ENCODE data around the gene CRTAC1. TPM values are rescaled to one million over a fixed set of nuclear protein-coding genes. Genes with fewer than 3 reads are reported as not detected.

The CRTAC1 gene
- total and polyA plus RNA-seq, 12 donors = 0.09 to 1.4 (median 0.48) TPM; not detected in 4

GRCh38 chr10:97836446-97836845 lies 194.0 kb downstream of the CRTAC1 start:
- H3K27me3 ChIP-seq = peaks cover 3% of the 10 kb centered on the region

GRCh38 chr10:97831259-97831658 lies 199.2 kb downstream of the CRTAC1 start:
- no peaks in the 10 kb centered on the region for H3K4me1 ChIP-seq (replicated peaks in 1 of 2)
- intact Hi-C loops (cut with DNase I) = no loop called here
- DNase-seq = no peak
- no peak for TF ChIP-seq CTCF (IDR thresholded peaks at IDR 0.05)
- no peak for TF ChIP-seq POLR2A (IDR thresholded peaks at IDR 0.05)
- no peaks in the 10 kb centered on the region for H3K27me3 ChIP-seq
- 67 to 95% (median 78%) methylated on average over 2 of the region's 2 CpGs for WGBS, 4 donors
- no peaks in the 10 kb centered on the region for H3K9me3 ChIP-seq (replicated peaks in 1 of 3)
- no peak overlapping the region for H3K27ac ChIP-seq
- no peak overlapping the region for H3K4me3 ChIP-seq
- no peaks in the 10 kb centered on the region for H3K36me3 ChIP-seq (replicated peaks in 1 of 2)

More at GRCh38 chr10:97836446-97836845, 194.0 kb downstream of the CRTAC1 start:
- no peak for DNase-seq
- Histone ChIP-seq H3K27ac (no peak overlapping the region), H3K9me3 (replicated peaks in 1 of 3) (no peaks in the 10 kb centered on the region), H3K4me1 (replicated peaks in 1 of 2) (peaks cover 0 to 11% of the 10 kb centered on the region in 2 donors), H3K36me3 (replicated peaks in 1 of 2) (no peaks in the 10 kb centered on the region), H3K4me3 (no peak overlapping the region)
- 77 to 90% (median 86%) methylated on average over 2 of the region's 2 CpGs for WGBS, 4 donors
- intact Hi-C loops (cut with DNase I) = no loop called here
- no peak for TF ChIP-seq POLR2A (IDR thresholded peaks at IDR 0.05)
- TF ChIP-seq CTCF (IDR thresholded peaks at IDR 0.05) = no peak

- DNase-seq = no peak
- H3K27ac ChIP-seq = no peak overlapping the region
- no peaks in the 10 kb centered on the region for H3K36me3 ChIP-seq (replicated peaks in 1 of 2)
- TF ChIP-seq POLR2A (IDR thresholded peaks at IDR 0.05) (no peak), CTCF (IDR thresholded peaks at IDR 0.05) (no peak)
- intact Hi-C loops (cut with DNase I) = no loop called here
- H3K27me3 ChIP-seq = no peaks in the 10 kb centered on the region
- H3K9me3 ChIP-seq (replicated peaks in 1 of 3) = no peaks in the 10 kb centered on the region
- H3K4me3 ChIP-seq = no peak overlapping the region
- no peaks in the 10 kb centered on the region for H3K4me1 ChIP-seq (replicated peaks in 1 of 2)
- 33 to 50% (median 40%) methylated on average over 3 of the region's 3 CpGs for WGBS, 4 donors
These were observed 200.4 kb downstream of the CRTAC1 start for GRCh38 chr10:97830064-97830463.

GRCh38 chr10:97828721-97829120 lies 201.7 kb downstream of the CRTAC1 start:
- no peak for DNase-seq
- Histone ChIP-seq H3K36me3 (replicated peaks in 1 of 2) (no peaks in the 10 kb centered on the region), H3K4me1 (replicated peaks in 1 of 2) (no peaks in the 10 kb centered on the region), H3K27ac (no peak overlapping the region), H3K9me3 (replicated peaks in 1 of 3) (no peaks in the 10 kb centered on the region), H3K27me3 (no peaks in the 10 kb centered on the region), H3K4me3 (no peak overlapping the region)
- no peak for TF ChIP-seq POLR2A (IDR thresholded peaks at IDR 0.05)
- TF ChIP-seq CTCF (IDR thresholded peaks at IDR 0.05) = no peak
- 63 to 100% (median 84%) methylated on average over 1 to 2 of the region's 2 CpGs for WGBS, 4 donors
- intact Hi-C loops (cut with DNase I) = no loop called here
